GM23338 (cell line): Measurements from ENCODE around the gene MBD5. TPM values are rescaled to one million over a fixed set of nuclear protein-coding genes. Genes with fewer than 3 reads are reported as not detected.

Experiments used
- ATAC-seq: fragments of 200-7000 bp; cut with Tn5 transposase; 3 replicates; pipeline ENCODE4 v1.9.1; 2020
- DNase-seq: peaks from one replicate; pipeline ENCODE4 v3.0.0-alpha.2; 2015; ENCODE audit warnings: low spot score
- H2AFZ ChIP-seq: fragments of 200-600 bp; sonication (generic); 2 replicates; pipeline ENCODE4 v1.8.0; 2016; ENCODE audit warnings: antibody characterized with exemption, mild to moderate bottlenecking, moderate library complexity
- H3F3A ChIP-seq: fragments of 200-600 bp; sonication (generic); replicated peaks from 2 replicates; pipeline ENCODE4 v1.8.0; 2017; ENCODE audit warnings: antibody characterized with exemption, mixed run types, low read depth
- H3K27ac ChIP-seq: fragments of 200-600 bp; sonication (generic); 2 replicates; pipeline ENCODE4 v1.6.1; 2016; ENCODE audit warnings: low read depth
- H3K27me3 ChIP-seq: fragments of 200-600 bp; sonication (generic); 2 replicates; pipeline ENCODE4 v1.8.0; 2016; ENCODE audit warnings: mild to moderate bottlenecking, mixed run types, moderate library complexity; ENCODE audit not compliant: insufficient read depth
- H3K36me3 ChIP-seq: fragments of 200-600 bp; sonication (generic); 2 replicates; pipeline ENCODE4 v1.8.0; 2016; ENCODE audit warnings: mild to moderate bottlenecking; ENCODE audit not compliant: insufficient read depth
- H3K4me1 ChIP-seq: fragments of 200-600 bp; sonication (generic); 2 replicates; pipeline ENCODE4 v1.8.0; 2016; ENCODE audit warnings: mild to moderate bottlenecking, moderate library complexity; ENCODE audit not compliant: insufficient read depth
- H3K4me2 ChIP-seq: fragments of 200-600 bp; sonication (generic); 2 replicates; pipeline ENCODE4 v1.7.1; 2017; ENCODE audit warnings: mixed run types
- H3K4me3 ChIP-seq: fragments of 200-600 bp; sonication (generic); 2 replicates; pipeline ENCODE4 v1.6.1; 2016; ENCODE audit warnings: mixed run types
- H3K79me2 ChIP-seq: fragments of 200-600 bp; sonication (generic); replicated peaks from 2 replicates; pipeline ENCODE4 v1.8.0; 2017; ENCODE audit warnings: mild to moderate bottlenecking; ENCODE audit not compliant: insufficient read depth
- H3K9me2 ChIP-seq: fragments of 200-600 bp; sonication (generic); 2 replicates; pipeline ENCODE4 v1.8.0; 2017; ENCODE audit not compliant: insufficient read depth
- H4K20me1 ChIP-seq: fragments of 200-600 bp; sonication (generic); replicated peaks from 2 replicates; pipeline ENCODE4 v1.8.0; 2017; ENCODE audit warnings: mild to moderate bottlenecking; ENCODE audit not compliant: insufficient read depth
- H3K27ac Mint-ChIP-seq: 2 replicates; pipeline ENCODE4 v1.8.0; 2020; ENCODE audit warnings: inconsistent platforms, mild to moderate bottlenecking, moderate library complexity, mixed read lengths
- H3K27me3 Mint-ChIP-seq: 3 replicates; pipeline ENCODE4 v1.8.0; 2022; ENCODE audit warnings: low read depth, mild to moderate bottlenecking, moderate library complexity, mixed read lengths, inconsistent platforms; ENCODE audit not compliant: insufficient read depth, poor library complexity
- H3K36me3 Mint-ChIP-seq: 3 replicates; pipeline ENCODE4 v1.8.0; 2021; ENCODE audit warnings: low read depth, mild to moderate bottlenecking, inconsistent platforms, moderate library complexity, mixed read lengths
- H3K4me1 Mint-ChIP-seq: 3 replicates; pipeline ENCODE4 v1.8.0; 2020; ENCODE audit warnings: mild to moderate bottlenecking, inconsistent platforms, mixed read lengths
- H3K4me3 Mint-ChIP-seq: 3 replicates; pipeline ENCODE4 v1.8.0; 2021; ENCODE audit warnings: moderate library complexity, mild to moderate bottlenecking, inconsistent platforms, mixed read lengths
- H3K9me3 Mint-ChIP-seq: 3 replicates; pipeline ENCODE4 v1.8.0; 2020; ENCODE audit warnings: moderate library complexity, mild to moderate bottlenecking, inconsistent platforms, mixed read lengths
- CREB1 ChIP-seq: fragments of 250-450 bp; sonication (Bioruptor Pico); IDR thresholded peaks from 2 replicates; pipeline ENCODE4 v1.5.0; 2020; ENCODE audit warnings: low read depth, mild to moderate bottlenecking, moderate library complexity
- CTCF ChIP-seq, 2 experiments: fragments of 200-600 bp in 1 of 2; sonication (generic) in 1 of 2; conservative IDR thresholded peaks; 2 replicates each; pipeline versions ENCODE4 v1.5.1 to v1.6.1; 2016 to 2017; ENCODE audit warnings: antibody characterized with exemption in 2 of 2, low read depth in 2 of 2, mild to moderate bottlenecking in 2 of 2, moderate library complexity in 1 of 2
- EZH2phosphoT487 ChIP-seq: fragments of 200-600 bp; sonication (generic); IDR thresholded peaks from one replicate; pipeline ENCODE4 v1.8.1; 2018; ENCODE audit warnings: antibody characterized with exemption; ENCODE audit not compliant: unreplicated experiment
- ZNF331 ChIP-seq: fragments of 250-450 bp; sonication (Bioruptor Pico); IDR thresholded peaks from 2 replicates; pipeline ENCODE4 v1.5.0; 2020; ENCODE audit warnings: low read depth, mild to moderate bottlenecking, moderate library complexity
- ZNF462 ChIP-seq: fragments of 250-450 bp; sonication (Bioruptor Pico); IDR thresholded peaks from 2 replicates; pipeline ENCODE4 v1.5.0; 2020; ENCODE audit warnings: mild to moderate bottlenecking, moderate library complexity
- polyA plus RNA-seq: library from polyadenylated mRNA; unstranded; fragments of >200 nt; fragmentation: Nextera tagmentation; extraction: Ambion mirVana; gene quantifications from 2 replicates; pipeline ENCODE4 v1.2.1, GENCODE V29; 2016
- total RNA-seq: library from RNA; depleted of rRNA; stranded (reverse); fragments of >200 nt; shearing (Covaris generic); gene quantifications from 2 replicates; pipeline ENCODE4 v1.2.3, GENCODE V29; 2014

Gene MBD5
- total and polyA plus RNA-seq, 2 experiments from 2014 or later: 16.2 to 23.1 TPM

GRCh38 chr2:148165975-148166374, 145.1 kb downstream of the MBD5 start:
- no peak for DNase-seq
- Histone ChIP-seq H2AFZ (no peak overlapping the region), H3K4me3 (no peak overlapping the region), H4K20me1 (0 out of 2 replicates have a peak, but pooled peaks cover 4% of the 10 kb centered on the region), H3K36me3 (no peaks in the 10 kb centered on the region), H3K27ac (no peak overlapping the region), H3K27me3 (no peaks in the 10 kb centered on the region), H3K4me1 (no peaks in the 10 kb centered on the region), H3K79me2 (no peaks in the 10 kb centered on the region), H3F3A (no peaks in the 10 kb centered on the region), H3K9me2 (no peaks in the 10 kb centered on the region), H3K4me2 (no peak overlapping the region)
- no peaks in the 10 kb centered on the region for H3K36me3 Mint-ChIP-seq
- ATAC-seq: no peak
- H3K4me1 Mint-ChIP-seq: peaks cover 3% of the 10 kb centered on the region; the same call in 1 of the 3 replicates
- TF ChIP-seq ZNF462 (CRISPR knock-in tag): no peak
- no peak for TF ChIP-seq CREB1 (CRISPR knock-in tag)
- TF ChIP-seq ZNF331 (CRISPR knock-in tag): no peak
- TF ChIP-seq CTCF (conservative IDR thresholded peaks at IDR 0.05; ENCODE audit: low read depth in 2 of 2): no peak
- TF ChIP-seq EZH2phosphoT487: no peak
- no peaks in the 10 kb centered on the region for H3K27me3 Mint-ChIP-seq
- no peak overlapping the region for H3K27ac Mint-ChIP-seq
- H3K9me3 Mint-ChIP-seq: no peaks in the 10 kb centered on the region
- H3K4me3 Mint-ChIP-seq: no peak overlapping the region
